ENCODE results near the gene OSBPL9. TPM values are rescaled to one million over a fixed set of nuclear protein-coding genes. Genes with fewer than 3 reads are reported as not detected.
"Not testable (repeated sequence)": the region's sequence is repeated elsewhere in the genome, so short reads cannot be mapped to it uniquely, and the experiment has no call there.

The OSBPL9 gene
- total RNA-seq, 1 experiment from 2014 or later: 75.0 TPM

DNA sequence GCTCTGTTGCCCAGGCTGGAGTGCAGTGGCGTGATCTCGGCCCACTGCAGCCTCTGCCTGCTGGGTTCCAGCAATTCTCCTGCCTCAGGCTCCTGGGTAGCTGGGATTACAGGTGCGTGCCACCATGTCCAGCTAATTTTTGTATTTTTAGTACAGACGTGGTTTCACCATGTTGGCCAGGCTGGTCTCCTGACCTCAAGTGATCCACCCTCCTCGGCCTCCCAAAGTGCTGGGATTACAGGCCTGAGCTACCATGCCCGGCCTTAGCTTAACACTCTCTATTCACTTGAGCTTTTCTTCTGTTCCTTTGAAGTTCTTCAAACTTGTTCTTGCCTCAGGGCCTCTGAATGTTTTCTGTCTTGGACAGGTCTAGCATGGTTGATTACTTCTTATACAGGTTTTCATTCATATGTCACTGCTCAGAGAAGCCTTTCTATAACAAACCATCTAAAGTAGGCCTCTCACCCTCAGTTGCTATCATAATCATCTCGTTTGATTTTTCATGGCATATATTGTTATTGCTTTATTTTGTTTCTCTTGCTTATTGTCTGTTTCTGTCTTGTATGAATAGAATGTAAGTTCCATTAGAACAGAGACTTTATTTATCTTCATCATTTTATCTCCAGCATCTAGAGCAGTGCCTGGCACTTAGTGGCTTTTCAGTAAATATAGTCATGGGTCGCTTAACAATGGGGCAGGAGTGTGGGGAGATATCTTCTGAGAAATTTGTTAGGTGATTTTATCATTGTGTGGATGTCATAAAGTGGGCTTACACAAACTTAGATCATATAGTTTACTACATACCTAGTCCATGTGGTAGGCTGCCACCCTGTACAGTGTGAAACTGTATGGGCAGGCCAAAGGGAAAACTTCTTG lies 12.1 kb downstream of the OSBPL9 start:
- in situ Hi-C loops (cut with HindIII; ENCODE audit: low pct_unique_long_range_greater_than_20kb, low sequenced_read_pairs): no loop called here
- no peak for DNase-seq (ENCODE audit: low read depth)

DNA sequence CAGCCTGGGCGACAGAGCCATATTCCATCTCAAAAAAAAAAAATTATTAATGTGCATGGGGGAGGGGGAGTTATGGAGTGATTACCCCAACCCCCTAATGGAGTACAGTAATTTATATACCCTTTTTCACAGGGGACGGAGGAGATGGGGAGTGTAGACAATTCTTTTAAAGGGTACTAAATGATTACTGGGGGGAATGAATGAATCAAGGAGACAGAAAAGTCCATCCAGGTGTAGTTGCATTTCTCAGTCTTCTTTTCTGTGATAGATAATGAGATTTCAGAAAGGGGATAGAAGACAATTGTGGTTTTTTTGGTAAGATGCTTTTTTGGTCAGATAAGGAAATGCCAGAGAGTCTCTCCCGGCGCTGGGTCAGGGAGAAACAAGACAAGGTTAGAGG lies 13.0 kb downstream of the OSBPL9 start:
- in situ Hi-C loops (cut with HindIII; ENCODE audit: low pct_unique_long_range_greater_than_20kb, low sequenced_read_pairs): no loop called here

DNA sequence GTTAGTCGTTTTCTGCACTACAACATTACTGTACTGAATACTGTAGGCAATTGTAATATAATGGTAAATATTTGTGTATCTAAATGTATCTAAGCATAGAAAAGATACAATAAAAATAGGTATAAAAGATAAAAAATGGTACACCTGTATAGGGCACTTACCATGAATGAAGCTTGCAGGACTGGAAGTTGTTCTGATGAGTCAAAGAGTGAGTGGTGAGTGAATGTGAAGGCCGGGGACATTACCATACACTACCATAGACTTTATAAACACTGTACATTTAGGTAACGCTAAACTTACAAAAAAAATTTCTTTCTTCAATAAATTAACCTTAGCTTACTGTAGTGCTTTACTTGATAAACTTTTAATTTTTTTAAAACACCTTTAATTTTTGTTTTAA lies 13.5 kb downstream of the OSBPL9 start:
- in situ Hi-C loops (cut with HindIII; ENCODE audit: low pct_unique_long_range_greater_than_20kb, low sequenced_read_pairs): no loop called here

More for the DNA sequence above, 13.0 kb downstream of the OSBPL9 start:
- DNase-seq (ENCODE audit: low read depth): no peak

DNA sequence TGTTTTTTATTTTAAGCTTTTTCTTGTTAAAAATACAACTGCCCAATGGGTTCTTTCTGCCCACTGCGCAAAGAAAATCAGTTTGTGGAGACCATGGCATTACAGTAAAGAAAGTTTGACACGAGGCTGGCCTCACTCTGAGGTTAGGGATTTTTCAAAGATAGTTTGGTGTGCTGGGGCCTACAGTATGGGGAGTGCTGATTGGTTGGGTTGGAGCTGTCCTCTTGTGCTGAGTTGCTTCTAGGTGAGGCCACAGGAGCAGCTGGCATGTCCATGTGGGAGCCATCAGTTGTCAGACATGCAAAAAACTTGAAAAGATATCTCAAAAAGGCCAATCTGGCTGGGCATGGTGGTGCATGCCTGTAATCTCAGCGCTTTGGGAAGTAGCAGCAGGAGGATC lies 14.0 kb downstream of the OSBPL9 start:
- in situ Hi-C loops (cut with HindIII; ENCODE audit: low pct_unique_long_range_greater_than_20kb, low sequenced_read_pairs): no loop called here

More for the DNA sequence above, 13.5 kb downstream of the OSBPL9 start:
- DNase-seq (ENCODE audit: low read depth): no peak

DNA sequence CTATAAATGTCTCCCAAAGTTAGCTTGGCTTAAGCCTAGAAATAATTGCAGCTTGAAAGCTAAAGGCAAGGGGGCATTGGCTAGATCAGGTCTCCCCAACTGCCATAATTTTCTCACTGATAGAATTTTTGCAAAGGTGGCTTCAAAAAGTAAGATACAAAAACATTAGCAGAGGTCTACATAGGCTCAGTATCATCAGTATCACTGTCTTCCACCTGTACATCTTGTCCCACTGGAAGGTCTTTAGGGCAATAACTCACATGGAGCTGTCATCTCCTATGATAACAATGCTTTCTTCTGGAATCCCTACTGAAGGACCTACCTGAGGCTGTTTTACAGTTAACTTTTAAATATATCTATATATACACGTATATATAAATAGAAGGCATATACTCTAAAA lies 14.9 kb downstream of the OSBPL9 start:
- no peak for DNase-seq (ENCODE audit: low read depth)
- in situ Hi-C loops (cut with HindIII; ENCODE audit: low pct_unique_long_range_greater_than_20kb, low sequenced_read_pairs): no loop called here

More for the DNA sequence above, 14.0 kb downstream of the OSBPL9 start:
- DNase-seq (ENCODE audit: low read depth): no peak

DNA sequence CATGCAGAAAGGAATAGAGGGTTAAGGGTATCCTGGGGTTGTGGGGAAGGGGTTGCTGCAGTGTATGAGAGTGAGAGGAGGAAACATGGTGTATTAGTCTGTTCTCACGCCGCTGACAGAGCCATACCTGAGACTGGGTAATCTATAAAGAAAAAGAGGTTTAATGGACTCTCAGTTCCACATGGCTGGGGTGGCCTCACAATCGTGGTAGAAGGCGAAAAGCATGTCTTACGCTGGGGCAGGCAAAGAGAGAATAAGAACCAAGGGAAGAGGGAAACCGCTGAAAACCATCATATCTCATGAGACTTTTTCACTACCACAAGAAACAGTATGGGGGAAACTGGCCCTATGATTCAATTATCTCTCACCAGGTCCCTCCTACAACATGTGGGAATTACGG lies 17.7 kb downstream of the OSBPL9 start:
- in situ Hi-C loops (cut with HindIII; ENCODE audit: low pct_unique_long_range_greater_than_20kb, low sequenced_read_pairs): no loop called here

DNA sequence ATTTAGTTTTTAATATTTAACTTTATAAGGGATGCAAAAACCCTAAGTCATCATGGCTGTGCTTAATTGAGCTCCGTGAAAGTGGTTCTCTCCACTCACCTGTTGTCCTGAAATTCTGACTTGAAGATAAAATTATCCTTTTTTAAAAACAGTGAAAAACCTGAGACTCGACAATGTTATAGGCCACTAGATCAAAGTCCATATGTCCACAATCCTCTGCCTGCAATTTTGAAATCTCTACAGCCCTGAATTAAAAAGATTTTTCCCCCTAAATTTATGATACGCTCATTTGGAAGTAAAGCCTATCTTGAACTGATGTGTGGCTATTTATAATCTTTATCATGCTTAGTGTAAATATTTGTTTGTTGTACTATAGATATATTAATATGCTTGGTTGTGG lies 18.7 kb downstream of the OSBPL9 start:
- in situ Hi-C loops (cut with HindIII; ENCODE audit: low pct_unique_long_range_greater_than_20kb, low sequenced_read_pairs): no loop called here
- no peak for DNase-seq (ENCODE audit: low read depth)

More for the DNA sequence above, 17.7 kb downstream of the OSBPL9 start:
- no peak for DNase-seq (ENCODE audit: low read depth)

DNA sequence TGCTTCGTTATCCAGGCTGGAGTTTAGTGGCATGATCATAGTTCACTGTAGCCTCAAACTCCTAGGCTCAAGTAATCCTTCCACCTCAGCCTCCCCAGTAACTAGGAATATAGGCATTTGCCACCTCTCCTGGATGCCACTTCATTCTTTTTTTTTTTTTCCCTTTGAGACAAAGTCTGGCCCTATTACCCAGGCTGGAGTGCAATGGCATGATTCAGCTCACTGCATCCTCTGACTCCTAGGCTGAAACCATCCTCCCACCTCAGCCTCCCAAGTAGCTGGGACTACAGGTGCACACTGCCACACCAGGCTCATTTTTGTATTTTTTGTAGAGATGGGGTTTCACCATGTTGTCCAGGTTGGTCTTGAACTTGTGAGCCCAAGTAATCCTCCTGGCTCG lies 19.3 kb downstream of the OSBPL9 start:
- no peak for DNase-seq (ENCODE audit: low read depth)
- in situ Hi-C loops (cut with HindIII; ENCODE audit: low pct_unique_long_range_greater_than_20kb, low sequenced_read_pairs): no loop called here

DNA sequence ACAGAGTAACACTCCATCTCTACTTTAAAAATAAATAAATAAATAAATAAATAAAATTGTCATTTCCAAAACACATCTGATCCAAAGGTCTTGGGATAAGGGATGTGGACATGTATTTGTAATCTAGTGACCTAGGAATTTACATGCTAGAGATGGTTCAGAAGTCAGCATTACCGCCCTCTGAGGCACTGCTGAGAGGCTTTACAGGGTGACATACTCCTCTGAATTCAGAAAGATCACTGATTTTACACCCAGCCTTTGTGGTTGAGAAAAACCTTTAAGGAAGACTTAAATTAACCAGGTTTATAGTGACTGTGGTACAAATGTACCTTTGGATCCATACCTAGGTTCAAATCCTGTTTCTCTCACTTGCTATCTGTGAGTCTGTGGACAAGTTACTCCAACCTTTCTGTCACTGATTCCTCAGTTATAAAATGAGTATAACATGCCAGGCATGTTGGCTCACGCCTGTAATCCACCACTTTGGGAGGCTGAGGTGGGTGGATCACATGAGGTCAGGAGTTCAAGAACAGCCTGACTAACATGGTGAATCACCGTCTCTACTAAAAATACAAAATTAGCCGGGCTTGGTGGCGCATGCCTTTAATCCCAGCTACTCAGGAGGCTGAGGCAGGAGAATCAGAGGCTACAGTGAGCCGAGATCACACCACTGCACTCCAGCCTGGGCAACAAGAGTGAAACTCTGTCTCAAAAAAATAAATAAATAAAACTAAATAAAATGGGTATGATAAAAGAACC lies 20.1 kb downstream of the OSBPL9 start:
- in situ Hi-C loops (cut with HindIII; ENCODE audit: low pct_unique_long_range_greater_than_20kb, low sequenced_read_pairs): no loop called here
- peak; percentile 90 for DNase-seq (ENCODE audit: low read depth)

DNA sequence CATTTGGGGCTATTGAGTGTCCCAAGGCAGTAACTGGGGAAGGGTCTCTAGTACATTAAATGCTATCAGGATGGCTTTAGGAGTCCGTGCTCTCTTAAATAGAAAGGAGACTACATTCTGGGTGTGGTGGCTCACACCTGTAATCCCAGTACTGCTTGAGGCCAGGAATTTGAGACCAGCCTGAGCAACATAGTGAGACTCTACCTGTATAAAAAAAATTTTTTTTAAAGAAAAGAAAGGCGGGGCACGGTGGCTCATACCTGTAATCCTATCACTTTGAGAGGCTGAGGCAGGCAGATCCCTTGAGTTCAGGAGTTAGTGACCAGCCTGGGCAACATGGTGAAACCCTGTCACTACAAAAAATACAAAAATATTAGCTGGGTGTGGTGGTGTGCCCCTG lies 21.5 kb downstream of the OSBPL9 start:
- in situ Hi-C loops (cut with HindIII; ENCODE audit: low pct_unique_long_range_greater_than_20kb, low sequenced_read_pairs): no loop called here
- no peak for DNase-seq (ENCODE audit: low read depth)

DNA sequence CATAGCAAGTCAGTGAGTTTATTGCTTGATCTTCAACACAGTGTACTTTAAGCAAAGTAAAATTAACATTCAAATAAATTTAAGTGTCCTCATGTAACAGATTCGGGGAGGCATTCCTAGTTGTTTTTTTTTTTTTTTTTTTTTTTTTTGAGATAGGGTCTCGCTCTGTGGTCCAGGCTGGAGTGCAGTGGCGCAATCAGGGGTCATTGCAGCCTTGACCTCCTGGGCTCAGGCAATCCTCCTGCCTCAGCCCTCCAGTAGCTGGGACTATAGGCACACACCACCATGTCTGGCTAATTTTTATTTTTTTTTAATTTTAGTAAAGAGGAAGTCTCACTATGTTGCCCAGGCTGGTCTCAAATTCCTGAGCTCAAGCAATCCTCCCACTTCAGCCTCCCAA lies 22.8 kb downstream of the OSBPL9 start:
- in situ Hi-C loops (cut with HindIII; ENCODE audit: low pct_unique_long_range_greater_than_20kb, low sequenced_read_pairs): no loop called here

DNA sequence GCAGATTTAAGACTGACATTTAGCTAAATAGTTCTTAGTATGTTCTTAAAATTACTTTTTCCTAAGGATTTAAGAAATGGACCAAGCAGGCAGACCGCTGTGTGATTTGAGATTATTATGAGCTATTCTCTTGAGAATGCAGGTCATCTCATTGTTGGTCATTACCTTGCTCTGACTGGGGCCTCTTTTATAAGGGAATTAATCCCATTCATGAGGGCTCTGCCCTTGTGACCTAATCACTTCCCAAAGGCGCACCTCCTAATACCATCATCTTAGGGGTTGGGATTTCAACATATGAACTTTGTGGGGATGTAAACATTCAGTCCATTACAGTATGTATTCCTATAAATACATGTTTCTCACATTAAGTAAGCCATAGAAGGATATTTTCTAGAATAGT lies 24.2 kb downstream of the OSBPL9 start:
- no peak for DNase-seq (ENCODE audit: low read depth)
- in situ Hi-C loops (cut with HindIII; ENCODE audit: low pct_unique_long_range_greater_than_20kb, low sequenced_read_pairs): no loop called here

More for the DNA sequence above, 22.8 kb downstream of the OSBPL9 start:
- no peak for DNase-seq (ENCODE audit: low read depth)

DNA sequence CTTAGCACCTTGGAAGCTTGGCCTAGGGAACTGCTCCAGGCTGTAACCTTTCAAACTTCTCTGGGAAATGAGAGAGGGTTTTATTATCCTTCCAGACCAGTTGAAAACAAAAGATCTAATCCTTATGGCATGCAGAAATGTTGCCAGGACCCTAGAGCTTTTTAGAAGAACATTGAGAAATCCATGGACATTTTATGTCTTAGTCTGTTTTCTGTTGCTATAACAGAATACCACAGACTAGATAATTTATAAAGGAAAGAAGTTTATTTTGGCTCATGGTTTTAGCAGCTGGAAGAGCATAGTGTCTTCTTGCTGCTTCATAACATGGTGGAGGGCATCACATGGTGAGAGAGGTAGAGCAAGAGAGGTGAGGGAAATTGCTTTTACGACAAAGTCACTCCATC lies 25.8 kb downstream of the OSBPL9 start:
- peak; percentile 72 for DNase-seq (ENCODE audit: low read depth)
- in situ Hi-C loops (cut with HindIII; ENCODE audit: low pct_unique_long_range_greater_than_20kb, low sequenced_read_pairs): no loop called here

DNA sequence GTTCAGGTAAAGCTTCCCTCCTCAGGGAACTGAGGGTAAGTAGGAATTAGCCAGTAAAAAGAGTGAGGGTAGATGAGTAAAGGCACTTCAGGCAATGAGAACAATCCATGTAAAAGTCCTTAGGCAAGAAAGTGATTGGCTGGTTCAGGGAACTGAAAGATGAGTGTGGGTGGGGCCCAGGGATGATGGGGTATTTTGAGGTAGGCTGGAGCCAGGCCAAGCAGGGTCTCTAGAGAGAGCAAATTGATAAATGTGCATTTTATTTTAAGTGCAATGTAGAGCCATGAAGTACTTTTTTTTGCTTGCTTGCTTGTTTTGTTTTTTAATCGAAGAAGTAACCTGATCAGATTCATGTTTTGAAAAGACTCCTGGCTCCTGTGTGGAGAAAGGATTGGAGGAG lies 26.5 kb downstream of the OSBPL9 start:
- in situ Hi-C loops (cut with HindIII; ENCODE audit: low pct_unique_long_range_greater_than_20kb, low sequenced_read_pairs): no loop called here
- no peak for DNase-seq (ENCODE audit: low read depth)

DNA sequence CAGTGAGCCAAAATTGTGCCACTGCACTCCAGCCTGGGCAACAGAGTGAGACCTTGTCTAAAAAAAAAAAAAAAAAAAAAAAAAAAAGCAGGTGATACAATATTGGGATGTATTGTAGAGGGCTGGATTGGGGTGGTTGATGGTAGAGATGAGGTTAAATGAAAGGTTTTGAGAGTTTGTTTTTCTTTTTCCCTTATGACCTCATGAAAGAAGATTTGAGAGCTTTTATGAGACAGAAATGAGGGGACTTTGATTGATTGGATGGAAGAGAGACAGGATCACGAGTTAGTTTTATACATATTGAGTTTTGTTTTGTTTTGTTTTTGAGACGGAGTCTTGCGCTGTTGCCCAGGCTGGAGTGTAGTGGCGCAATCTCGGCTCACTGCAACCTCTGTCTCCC lies 27.1 kb downstream of the OSBPL9 start:
- no peak for DNase-seq (ENCODE audit: low read depth)
- in situ Hi-C loops (cut with HindIII; ENCODE audit: low pct_unique_long_range_greater_than_20kb, low sequenced_read_pairs): no loop called here

DNA sequence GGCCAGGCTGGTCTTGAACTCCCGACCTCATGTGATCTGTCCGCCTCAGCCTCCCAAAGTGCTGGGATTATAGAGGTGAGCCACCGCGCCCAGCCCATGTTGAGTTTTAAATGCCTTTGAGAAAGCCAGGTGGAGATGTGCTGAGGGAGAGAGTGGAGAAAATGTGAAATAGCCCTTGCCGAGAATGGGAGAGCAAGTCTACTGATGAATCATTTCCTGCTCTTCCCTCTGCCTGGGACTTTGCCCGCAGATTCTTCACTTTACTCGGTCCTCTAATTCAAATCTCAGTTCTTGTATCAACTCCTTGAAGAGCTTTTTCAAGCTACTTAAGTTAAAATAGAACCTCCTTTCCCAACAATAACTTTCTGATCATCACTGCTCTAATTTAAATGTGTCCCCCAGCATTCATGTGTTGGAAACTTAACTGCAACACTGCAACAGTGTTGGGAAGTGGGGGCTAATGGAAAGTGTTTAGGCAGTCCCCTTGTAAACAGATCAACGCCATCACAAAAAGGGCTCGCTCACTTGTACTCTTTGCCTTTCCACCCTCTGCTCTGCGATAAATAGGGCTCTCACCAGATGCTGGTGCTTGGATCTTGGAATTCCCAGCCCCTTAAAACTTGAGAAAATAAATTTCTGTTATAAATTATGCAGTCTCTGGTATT lies 27.8 kb downstream of the OSBPL9 start:
- in situ Hi-C loops (cut with HindIII; ENCODE audit: low pct_unique_long_range_greater_than_20kb, low sequenced_read_pairs): no loop called here
- peak; percentile 48 for DNase-seq (ENCODE audit: low read depth)

DNA sequence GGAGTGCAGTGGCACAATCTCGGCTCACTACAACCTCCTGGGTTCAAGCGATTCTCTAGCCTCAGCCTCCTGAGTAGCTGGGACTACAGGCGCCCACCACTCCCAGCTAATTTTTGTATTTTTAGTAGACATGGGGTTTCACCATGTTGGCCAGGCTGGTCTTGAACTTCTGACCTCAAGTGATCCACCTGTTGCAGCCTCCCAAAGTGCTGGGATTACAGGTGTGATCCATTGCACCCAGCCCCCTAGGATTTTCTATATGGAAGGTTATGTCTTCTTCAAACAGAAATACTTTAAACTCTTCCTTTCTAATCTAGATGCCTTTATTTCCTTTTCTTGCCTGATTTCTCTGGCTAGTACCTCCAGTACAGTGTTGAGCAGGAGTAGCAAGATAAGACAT lies 29.7 kb downstream of the OSBPL9 start:
- in situ Hi-C loops (cut with HindIII; ENCODE audit: low pct_unique_long_range_greater_than_20kb, low sequenced_read_pairs); DNase-seq (ENCODE audit: low read depth): not testable (repeated sequence)

DNA sequence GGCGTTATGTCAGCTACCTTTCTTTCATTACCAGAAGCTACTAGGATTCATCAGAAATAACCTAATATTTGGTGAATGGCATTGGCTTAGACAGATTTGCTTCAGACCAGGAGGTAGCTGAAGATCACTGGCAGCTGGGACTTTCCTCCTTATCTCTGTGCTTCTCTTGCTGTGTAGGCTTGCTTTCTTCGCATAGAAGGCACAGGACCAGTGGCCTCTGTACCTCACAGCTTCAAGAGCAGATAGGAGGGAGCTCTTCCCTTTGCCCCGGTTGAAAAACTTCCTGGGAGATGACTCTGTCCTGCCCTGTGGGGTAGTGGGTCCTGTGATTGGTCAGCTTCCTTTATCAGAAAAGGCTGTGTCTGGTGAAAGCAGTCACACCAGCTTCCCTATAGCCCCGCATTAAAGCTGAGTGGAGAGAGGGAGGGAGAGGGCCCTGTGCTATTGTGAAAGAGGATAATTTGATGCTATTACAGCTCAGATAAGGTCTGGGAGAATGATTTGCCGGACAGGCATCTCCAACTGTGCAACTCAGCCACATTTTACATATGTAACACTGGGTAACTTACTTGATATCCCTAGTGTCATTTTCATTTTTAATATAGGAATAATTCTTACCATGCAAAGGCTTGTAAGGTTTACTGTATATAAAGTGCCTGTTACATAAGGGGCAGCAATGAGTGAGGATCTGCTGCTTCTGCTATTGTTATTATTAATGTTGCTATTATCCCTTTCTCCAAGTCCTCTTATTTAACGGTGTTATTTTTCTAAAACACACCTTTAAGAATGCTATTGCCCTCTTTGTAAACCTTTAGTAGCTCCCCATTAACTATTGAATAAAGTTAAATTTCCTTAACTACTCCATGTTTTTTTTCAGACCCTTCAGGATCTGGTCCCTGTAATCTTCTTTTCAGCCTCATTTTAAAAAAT lies 31.6 kb downstream of the OSBPL9 start:
- in situ Hi-C loops (cut with HindIII; ENCODE audit: low pct_unique_long_range_greater_than_20kb, low sequenced_read_pairs): no loop called here
- DNase-seq (ENCODE audit: low read depth): peak; percentile 84

All from Caki2 (cell line).